Astrocyte (in vitro differentiated cells and primary cell): ENCODE measurements around the gene RASSF5.

Source experiments
- CTCF ChIP-seq: IDR thresholded peaks from 2 replicates; pipeline ENCODE4 v1.5.1; 2011; ENCODE audit warnings: low read depth, mild to moderate bottlenecking, inconsistent platforms, low read length, moderate library complexity; ENCODE audit not compliant: insufficient read depth
- EZH2 ChIP-seq: IDR thresholded peaks from 2 replicates; pipeline ENCODE4 v1.6.1; 2012; ENCODE audit warnings: mild to moderate bottlenecking, low read length, inconsistent platforms; ENCODE audit not compliant: insufficient read depth

GRCh38 chr1:206628916-206629315 is 121.6 kb downstream of the RASSF5 start:
- TF ChIP-seq CTCF (no peak), EZH2 (no peak)
